SW480 (cell line): ENCODE data around the gene VPS13A.
"Not testable (repeated sequence)": the region's sequence is repeated elsewhere in the genome, so short reads cannot be mapped to it uniquely, and the experiment has no call there.

Experiments
- DNase-seq: peaks from one replicate; pipeline ENCODE4 v3.0.0-alpha.2; 2016; ENCODE audit warnings: low spot score

The VPS13A gene

GRCh38 chr9:77188242-77188641, 10.9 kb downstream of the VPS13A start:
- no peak for DNase-seq

GRCh38 chr9:77194423-77194822, 17.1 kb downstream of the VPS13A start:
- DNase-seq, result no peak

- no peak for DNase-seq
Observed at GRCh38 chr9:77210116-77210515, 32.8 kb downstream of the VPS13A start.

GRCh38 chr9:77211561-77211960, 34.2 kb downstream of the VPS13A start:
- no peak for DNase-seq

GRCh38 chr9:77212801-77213200, 35.5 kb downstream of the VPS13A start:
- DNase-seq, result no peak

GRCh38 chr9:77215874-77216273, 38.5 kb downstream of the VPS13A start:
- peak; percentile 26 for DNase-seq

- DNase-seq, result no peak
Observed at GRCh38 chr9:77218612-77219011, 41.3 kb downstream of the VPS13A start.

- DNase-seq, result no peak
Observed at GRCh38 chr9:77221431-77221830, 44.1 kb downstream of the VPS13A start.

- no peak for DNase-seq
Observed at GRCh38 chr9:77224746-77225312, 47.5 kb downstream of the VPS13A start.

- no peak for DNase-seq
Observed at GRCh38 chr9:77236693-77237092, 59.4 kb downstream of the VPS13A start.

- DNase-seq, result no peak
Observed at GRCh38 chr9:77237896-77238295, 60.6 kb downstream of the VPS13A start.

- no peak for DNase-seq
Observed at GRCh38 chr9:77251050-77251449, 73.7 kb downstream of the VPS13A start.

- DNase-seq, result no peak
Observed at GRCh38 chr9:77257275-77257674, 79.9 kb downstream of the VPS13A start.

GRCh38 chr9:77261605-77262004, 84.3 kb downstream of the VPS13A start:
- DNase-seq, result no peak

GRCh38 chr9:77267762-77268161, 90.4 kb downstream of the VPS13A start:
- not testable (repeated sequence) for DNase-seq

GRCh38 chr9:77271023-77271690, 93.8 kb downstream of the VPS13A start:
- DNase-seq, result no peak

- no peak for DNase-seq
Observed at GRCh38 chr9:77276799-77277198, 99.5 kb downstream of the VPS13A start.

GRCh38 chr9:77277719-77278118, 100.4 kb downstream of the VPS13A start:
- no peak for DNase-seq

GRCh38 chr9:77283991-77284390, 106.7 kb downstream of the VPS13A start:
- no peak for DNase-seq

- DNase-seq, result no peak
Observed at GRCh38 chr9:77284616-77285015, 107.3 kb downstream of the VPS13A start.

- no peak for DNase-seq
Observed at GRCh38 chr9:77290373-77290772, 113.0 kb downstream of the VPS13A start.

GRCh38 chr9:77291714-77292113, 114.4 kb downstream of the VPS13A start:
- DNase-seq, result peak; percentile 11

- DNase-seq, result no peak
Observed at GRCh38 chr9:77293949-77294348, 116.6 kb downstream of the VPS13A start.

GRCh38 chr9:77304543-77304942, 127.2 kb downstream of the VPS13A start:
- no peak for DNase-seq
